ENCODE data around the gene SNF8.
A peak's percentile ranks its signal among the peaks of the same experiment; 100 is the strongest.

The SNF8 gene

GRCh38 chr17:48928876-48929811 is 15.5 kb downstream of the SNF8 start:
- DNase-seq = no peak

- DNase-seq = no peak
Measured at GRCh38 chr17:48927978-48928745, 16.5 kb downstream of the SNF8 start.

- DNase-seq = no peak
Measured at GRCh38 chr17:48925991-48926342, 18.7 kb downstream of the SNF8 start.

- no peak for DNase-seq
Measured at GRCh38 chr17:48925251-48925990, 19.2 kb downstream of the SNF8 start.

- no peak for DNase-seq
Measured at GRCh38 chr17:48915459-48916282, 29.0 kb downstream of the SNF8 start.

- no peak for DNase-seq
Measured at GRCh38 chr17:48912476-48912875, 32.2 kb downstream of the SNF8 start.

- no peak for DNase-seq
Measured at GRCh38 chr17:48910370-48910769, 34.3 kb downstream of the SNF8 start.

GRCh38 chr17:48909783-48910182 is 34.9 kb downstream of the SNF8 start:
- DNase-seq = no peak

- peak; percentile 98 for DNase-seq
Measured at GRCh38 chr17:48908853-48909394, 35.7 kb downstream of the SNF8 start.

- DNase-seq = peak; percentile 99
Measured at GRCh38 chr17:48908047-48908843, 36.4 kb downstream of the SNF8 start, which contains the start of gene UBE2Z. Gene UBE2Z, plus strand, starts transcription at chr17:48908407. Its CDS starts 97 bp downstream, at chr17:48908504.

GRCh38 chr17:48907713-48908046 is 37.0 kb downstream of the SNF8 start:
- DNase-seq = no peak

- no peak for DNase-seq
Measured at GRCh38 chr17:48905987-48906515, 38.6 kb downstream of the SNF8 start.

GRCh38 chr17:48904428-48904827 is 40.2 kb downstream of the SNF8 start:
- no peak for DNase-seq

GRCh38 chr17:48903401-48903800 is 41.2 kb downstream of the SNF8 start:
- no peak for DNase-seq

GRCh38 chr17:48901241-48901640 is 43.4 kb downstream of the SNF8 start:
- DNase-seq = no peak

- DNase-seq = no peak
Measured at GRCh38 chr17:48894886-48895285, 49.8 kb downstream of the SNF8 start.

GRCh38 chr17:48893646-48894508 is 50.8 kb downstream of the SNF8 start:
- no peak for DNase-seq

- DNase-seq = no peak
Measured at GRCh38 chr17:48892940-48893645, 51.5 kb downstream of the SNF8 start.

GRCh38 chr17:48890086-48890485 is 54.6 kb downstream of the SNF8 start:
- no peak for DNase-seq
